Mesendoderm (in vitro differentiated cells): ENCODE measurements around the gene SVIL.
"Not testable (repeated sequence)": the region's sequence is repeated elsewhere in the genome, so short reads cannot be mapped to it uniquely, and the experiment has no call there.

ENCODE experiments used
- DNase-seq: peaks from one replicate; pipeline ENCODE4 v3.0.0; 2013
- H2AK5ac ChIP-seq: 2 replicates; pipeline ENCODE4 v1.6.1; 2013; ENCODE audit warnings: low read length, inconsistent platforms
- H2BK120ac ChIP-seq: 2 replicates; pipeline ENCODE4 v1.6.1; 2013; ENCODE audit warnings: low read depth, mild to moderate bottlenecking, low read length, moderate library complexity, mixed read lengths
- H2BK15ac ChIP-seq: replicated peaks from 2 replicates; pipeline ENCODE4 v1.6.1; 2013; ENCODE audit warnings: low read depth, mild to moderate bottlenecking, moderate library complexity
- H2BK5ac ChIP-seq: 2 replicates; pipeline ENCODE4 v1.6.1; 2013; ENCODE audit warnings: low read length, inconsistent platforms
- H3K18ac ChIP-seq: 2 replicates; pipeline ENCODE4 v1.6.1; 2013; ENCODE audit warnings: mild to moderate bottlenecking, low read length, mixed read lengths
- H3K23ac ChIP-seq: one replicate; pipeline ENCODE4 v1.6.1; 2013; ENCODE audit warnings: low read length
- H3K27ac ChIP-seq: 2 replicates; pipeline ENCODE4 v1.5.1; 2013; ENCODE audit warnings: low read depth, mild to moderate bottlenecking, inconsistent platforms, low read length, moderate library complexity
- H3K27me3 ChIP-seq: 2 replicates; pipeline ENCODE4 v1.6.1; 2013; ENCODE audit warnings: low read length, control low read depth, mild to moderate bottlenecking, inconsistent platforms; ENCODE audit not compliant: insufficient read depth, poor library complexity
- H3K36me3 ChIP-seq: 2 replicates; pipeline ENCODE4 v1.6.1; 2013; ENCODE audit warnings: low read length, inconsistent platforms; ENCODE audit not compliant: control insufficient read depth, insufficient read depth
- H3K4ac ChIP-seq: one replicate; pipeline ENCODE4 v1.6.1; 2013; ENCODE audit warnings: low read depth, mild to moderate bottlenecking, low read length, moderate library complexity
- H3K4me1 ChIP-seq: 2 replicates; pipeline ENCODE4 v1.6.1; 2013; ENCODE audit warnings: low read depth, low read length, inconsistent platforms; ENCODE audit not compliant: control insufficient read depth
- H3K4me2 ChIP-seq: 2 replicates; pipeline ENCODE4 v1.6.1; 2013; ENCODE audit warnings: low read length
- H3K4me3 ChIP-seq: 2 replicates; pipeline ENCODE4 v1.5.1; 2013; ENCODE audit warnings: mild to moderate bottlenecking, low read length
- H3K56ac ChIP-seq: one replicate; pipeline ENCODE4 v1.6.1; 2013; ENCODE audit warnings: low read length
- H3K79me1 ChIP-seq: 2 replicates; pipeline ENCODE4 v1.6.1; 2013; ENCODE audit warnings: low read length, inconsistent platforms
- H3K79me2 ChIP-seq: 2 replicates; pipeline ENCODE4 v1.6.1; 2013; ENCODE audit warnings: mild to moderate bottlenecking, low read length; ENCODE audit not compliant: control insufficient read depth, insufficient read depth
- H3K9ac ChIP-seq: 2 replicates; pipeline ENCODE4 v1.6.1; 2013; ENCODE audit warnings: low read length, inconsistent platforms
- H4K5ac ChIP-seq: one replicate; pipeline ENCODE4 v1.6.1; 2013; ENCODE audit warnings: low read length
- H4K8ac ChIP-seq: one replicate; pipeline ENCODE4 v1.6.1; 2013; ENCODE audit warnings: low read depth, mild to moderate bottlenecking, control low read depth, low read length, moderate library complexity
- whole genome bisulfite sequencing: extraction: QIAGEN DNeasy Blood & Tissue Kit; methylation state at CpG from one replicate; pipeline ENCODE4 v1.1.7; 2013; ENCODE audit warnings: low lambda C conversion rate, missing lambda C conversion rate; ENCODE audit not compliant: insufficient coverage; ENCODE audit errors: extremely low coverage; 5-methylcytosine and 5-hydroxymethylcytosine counted together

Gene SVIL

DNA sequence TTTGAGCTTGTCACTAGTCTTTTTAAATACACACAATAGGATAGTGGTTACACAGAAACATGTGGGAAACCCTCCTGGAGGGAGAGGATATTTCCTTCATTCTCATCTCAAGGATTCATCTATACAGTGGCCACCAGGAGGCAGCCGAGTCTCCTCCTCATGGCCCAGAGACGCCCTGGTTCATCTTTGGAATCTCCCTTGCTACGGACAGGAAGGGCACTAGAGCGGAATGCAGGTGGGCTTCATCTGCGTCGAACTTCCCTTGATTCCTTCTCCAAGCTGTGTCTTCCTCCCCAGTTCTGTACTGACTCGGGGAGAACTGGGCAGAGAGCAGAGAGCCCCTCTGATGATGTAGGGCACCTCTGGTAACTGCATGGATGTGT is 146.9 kb downstream of the SVIL start:
- not testable (repeated sequence) for H3K79me2 ChIP-seq, H2AK5ac ChIP-seq, H4K8ac ChIP-seq, H3K36me3 ChIP-seq, H3K23ac ChIP-seq, H3K27ac ChIP-seq, H3K4me2 ChIP-seq, H3K79me1 ChIP-seq, H3K9ac ChIP-seq, H2BK15ac ChIP-seq, H3K56ac ChIP-seq, H2BK5ac ChIP-seq, H3K18ac ChIP-seq, H4K5ac ChIP-seq, H3K4me3 ChIP-seq, H3K27me3 ChIP-seq, H3K4me1 ChIP-seq, H3K4ac ChIP-seq, H2BK120ac ChIP-seq
- DNase-seq, result peak; percentile 49
- WGBS, result no CpG with 5 or more reads among the region's 7 CpGs

DNA sequence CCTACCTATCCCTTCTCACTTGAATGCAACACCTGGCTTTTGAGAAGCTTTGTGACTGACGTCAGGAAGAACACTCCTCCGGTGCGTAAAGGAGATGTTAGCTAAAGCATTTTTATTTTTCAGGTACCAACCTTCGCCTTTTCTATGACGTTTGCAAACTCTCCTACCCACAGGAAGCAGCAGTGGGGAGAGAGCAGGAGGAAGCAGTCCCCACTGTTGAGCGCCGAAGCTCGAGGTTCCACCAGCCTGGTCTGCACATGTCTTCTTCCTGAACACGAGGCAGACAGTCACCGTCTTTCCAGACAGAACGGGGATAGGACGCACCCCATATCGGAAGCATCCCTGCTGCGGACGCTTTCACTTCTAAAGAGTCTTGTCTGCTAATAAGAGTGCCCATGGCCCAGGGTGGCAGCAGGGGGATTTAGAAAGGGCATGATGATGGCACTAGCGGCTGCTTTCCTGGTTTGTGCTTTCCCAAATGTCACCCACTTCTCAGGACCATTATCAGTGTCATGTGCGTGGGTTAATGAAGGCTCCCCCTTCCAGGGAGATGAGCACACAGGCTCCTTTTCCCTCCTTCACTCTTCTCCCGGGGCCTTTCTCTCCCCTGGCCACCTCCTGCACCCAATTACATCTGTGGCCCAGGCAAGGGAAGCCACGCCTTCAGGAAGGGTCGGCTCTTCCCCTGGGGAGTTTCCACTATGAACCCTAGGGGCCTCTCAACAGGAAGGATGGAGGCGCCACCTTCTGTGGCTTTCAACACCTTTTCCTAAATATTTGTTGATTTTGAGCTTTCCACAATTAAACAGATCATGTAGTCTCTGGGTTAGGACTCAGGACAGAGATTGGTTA is 147.5 kb downstream of the SVIL start:
- not testable (repeated sequence) for H3K79me1 ChIP-seq, H3K56ac ChIP-seq, H3K4ac ChIP-seq, H2BK120ac ChIP-seq, H3K18ac ChIP-seq, H4K5ac ChIP-seq, DNase-seq, H2BK5ac ChIP-seq, H3K4me2 ChIP-seq, H2AK5ac ChIP-seq, H3K23ac ChIP-seq, H3K4me1 ChIP-seq, H3K4me3 ChIP-seq, H3K79me2 ChIP-seq, H4K8ac ChIP-seq, H3K36me3 ChIP-seq, H3K27me3 ChIP-seq, H3K27ac ChIP-seq, H3K9ac ChIP-seq, H2BK15ac ChIP-seq
- WGBS, result no CpG with 5 or more reads among the region's 21 CpGs

DNA sequence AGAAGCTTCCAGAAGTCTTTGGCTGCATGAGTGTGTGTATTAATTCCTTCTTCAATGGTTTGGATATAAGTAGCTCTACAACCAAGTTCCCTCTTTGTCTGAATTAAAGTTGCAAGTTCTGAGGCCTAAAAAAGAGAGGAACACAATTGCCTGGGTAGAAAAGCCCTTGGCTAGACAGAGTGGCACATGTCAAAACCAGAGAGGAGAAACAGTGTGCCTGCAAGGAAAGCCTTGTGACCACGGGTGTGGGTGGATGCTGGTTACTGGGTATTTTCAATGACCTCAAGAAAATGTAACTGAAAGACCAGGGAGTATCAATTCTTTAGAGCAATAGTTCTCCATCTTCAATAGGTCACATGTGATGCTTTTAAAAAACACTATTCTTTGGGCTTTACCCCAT is 148.3 kb downstream of the SVIL start:
- no CpG with 5 or more reads among the region's 1 CpG for whole genome bisulfite sequencing

DNA sequence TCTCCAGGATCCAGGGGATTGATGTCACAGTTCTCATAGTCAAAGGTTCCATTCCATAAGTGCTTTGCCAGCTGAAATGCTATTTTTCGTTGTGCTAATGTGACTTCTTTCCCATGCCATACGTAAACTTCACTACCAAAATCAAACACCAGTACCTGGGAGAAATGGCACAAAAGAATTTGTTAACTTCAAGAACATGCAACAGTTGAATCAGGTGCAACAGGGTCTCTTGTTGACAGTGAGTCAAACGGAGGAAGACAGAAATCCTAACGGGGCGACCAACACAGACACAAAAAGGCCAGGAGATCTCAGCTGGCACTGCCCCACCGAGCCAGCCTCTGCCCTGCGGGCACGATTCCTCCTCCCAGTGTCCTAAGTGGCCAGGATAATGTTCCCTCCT is 150.1 kb downstream of the SVIL start:
- not testable (repeated sequence) for H2AK5ac ChIP-seq, H3K79me1 ChIP-seq, H3K9ac ChIP-seq, H3K18ac ChIP-seq, H3K27me3 ChIP-seq, H2BK120ac ChIP-seq, H3K36me3 ChIP-seq, H3K4me2 ChIP-seq, H2BK5ac ChIP-seq, H3K4me1 ChIP-seq, H3K4me3 ChIP-seq, H4K5ac ChIP-seq, H3K27ac ChIP-seq, H3K4ac ChIP-seq, H4K8ac ChIP-seq, H2BK15ac ChIP-seq, H3K23ac ChIP-seq, H3K79me2 ChIP-seq, H3K56ac ChIP-seq
- peak; percentile 17 for DNase-seq
- no CpG with 5 or more reads among the region's 8 CpGs for WGBS

More for the DNA sequence above, 148.3 kb downstream of the SVIL start:
- H3K4me1 ChIP-seq, result peaks cover 5% of the 10 kb centered on the region
- H3K79me2 ChIP-seq, result no peaks in the 10 kb centered on the region
- H4K5ac ChIP-seq, result no peak overlapping the region
- no peak overlapping the region for H2BK5ac ChIP-seq
- H3K56ac ChIP-seq, result no peak overlapping the region
- no peak overlapping the region for H2AK5ac ChIP-seq
- H3K4me3 ChIP-seq, result no peak overlapping the region
- H3K27ac ChIP-seq, result no peak overlapping the region
- no peak overlapping the region for H3K4ac ChIP-seq
- H3K36me3 ChIP-seq, result no peaks in the 10 kb centered on the region
- H2BK120ac ChIP-seq, result no peak overlapping the region
- H2BK15ac ChIP-seq, result no peak overlapping the region
- no peak overlapping the region for H3K23ac ChIP-seq
- no peak overlapping the region for H3K9ac ChIP-seq
- H3K27me3 ChIP-seq, result no peaks in the 10 kb centered on the region
- no peaks in the 10 kb centered on the region for H3K79me1 ChIP-seq
- DNase-seq, result no peak
- H4K8ac ChIP-seq, result no peak overlapping the region
- H3K4me2 ChIP-seq, result no peak overlapping the region
- H3K18ac ChIP-seq, result no peak overlapping the region

DNA sequence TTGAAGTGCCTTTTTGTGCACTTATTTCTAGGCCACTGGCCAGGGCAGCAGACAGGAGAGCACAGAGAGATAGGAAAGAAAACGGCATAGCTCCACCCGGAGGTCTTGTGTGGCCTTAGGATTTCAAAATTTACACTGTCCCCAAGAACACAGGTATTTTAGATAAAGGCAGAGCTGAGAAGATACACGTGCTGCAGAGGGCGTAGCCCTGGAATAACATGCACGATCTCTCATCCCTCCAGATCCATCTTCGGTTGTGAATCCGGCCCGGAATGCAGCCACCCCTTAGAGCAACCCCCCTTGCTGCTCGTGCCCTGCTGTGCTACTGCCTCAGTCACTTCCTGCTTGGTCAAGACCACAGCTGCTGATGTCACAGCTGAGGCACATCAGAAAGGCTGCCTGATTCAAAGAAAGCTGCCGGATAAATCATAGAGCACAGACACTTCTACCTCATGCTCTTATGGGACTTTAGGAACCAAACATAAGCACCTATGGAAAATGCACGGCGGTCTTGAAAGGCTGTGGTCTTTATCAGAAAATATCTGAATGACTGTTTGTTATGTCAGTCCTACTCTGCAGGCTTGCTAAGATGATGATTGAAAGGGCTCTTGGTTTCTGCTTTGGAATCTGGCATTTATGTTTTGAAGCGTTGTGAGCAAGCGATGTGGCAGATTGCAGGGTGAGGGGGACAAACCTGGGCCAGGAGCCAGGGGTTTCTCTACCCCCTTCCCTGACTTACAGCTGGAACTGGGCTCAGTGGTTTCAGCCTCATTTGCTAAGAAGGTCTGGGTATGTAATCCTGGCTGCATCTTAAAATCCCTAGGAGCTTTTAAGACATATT is 152.0 kb downstream of the SVIL start:
- no CpG with 5 or more reads among the region's 14 CpGs for WGBS
- Histone ChIP-seq H3K27me3 (no peaks in the 10 kb centered on the region), H4K8ac (no peak overlapping the region), H3K4me2 (no peak overlapping the region), H2BK120ac (no peak overlapping the region), H3K4me3 (no peak overlapping the region), H2BK15ac (no peak overlapping the region), H3K36me3 (peaks cover 3% of the 10 kb centered on the region), H2AK5ac (no peak overlapping the region), H3K27ac (peak overlapping the region; percentile 85), H3K18ac (peak overlapping the region; percentile 52), H3K23ac (no peak overlapping the region), H3K4me1 (peaks cover 5% of the 10 kb centered on the region), H3K4ac (no peak overlapping the region), H2BK5ac (no peak overlapping the region), H4K5ac (no peak overlapping the region), H3K56ac (peak overlapping the region; percentile 50), H3K79me2 (no peaks in the 10 kb centered on the region), H3K79me1 (no peaks in the 10 kb centered on the region), H3K9ac (peak overlapping the region; percentile 32)
- DNase-seq, result peak; percentile 87
